ENCODE data around the gene ZMPSTE24.

The ZMPSTE24 gene

GRCh38 chr1:40338745-40339419 is 80.8 kb downstream of the ZMPSTE24 start:
- no CpG with 5 or more reads among the region's 21 CpGs for WGBS, 2 donors (ENCODE audit: extremely low coverage in 2 of 2, insufficient read length in 2 of 2, insufficient replicate concordance in 1 of 2)
- Histone ChIP-seq H3K79me1 (ENCODE audit: low read depth, low read length) (no peaks in the 10 kb centered on the region), H2BK5ac (ENCODE audit: low read length) (no peak overlapping the region), H4K8ac (ENCODE audit: low read depth, low read length) (no peak overlapping the region), H3K4me2 (ENCODE audit: insufficient read depth, low read length, poor library complexity, severe bottlenecking) (no peak overlapping the region), H2AK5ac (ENCODE audit: low read depth, low read length) (no peak overlapping the region), H3K27me3 (ENCODE audit: control insufficient read depth in 3 of 3, insufficient read depth in 3 of 3, low read depth in 1 of 3, low read length in 3 of 3) (no peaks in the 10 kb centered on the region), H2BK12ac (ENCODE audit: low read length) (no peak overlapping the region), H3K14ac (ENCODE audit: low read length) (no peak overlapping the region), H2BK120ac (ENCODE audit: low read depth, low read length) (no peak overlapping the region), H2BK15ac (ENCODE audit: low read length) (no peak overlapping the region), H3K4me1 (ENCODE audit: control insufficient read depth in 2 of 2, insufficient read depth in 1 of 2, low read depth in 1 of 2, low read length in 2 of 2) (no peaks in the 10 kb centered on the region), H3K4me3 (ENCODE audit: low read length in 2 of 2) (no peak overlapping the region), H3K36me3 (replicated peaks in 1 of 2; ENCODE audit: control insufficient read depth in 2 of 2, insufficient read depth in 2 of 2, low read length in 2 of 2) (no peaks in the 10 kb centered on the region), H3K9ac (ENCODE audit: low read depth, low read length, poor library complexity) (no peak overlapping the region), H4K91ac (ENCODE audit: low read depth, low read length, poor library complexity) (no peak overlapping the region), H3K27ac (replicated peaks; ENCODE audit: low read length) (no peak overlapping the region), H3K9me3 (replicated peaks in 1 of 2; ENCODE audit: control insufficient read depth in 2 of 2, insufficient read depth in 1 of 2, low read depth in 1 of 2, low read length in 2 of 2) (no peaks in the 10 kb centered on the region), H2AFZ (ENCODE audit: low read length) (no peak overlapping the region), H3K18ac (ENCODE audit: low read length) (no peak overlapping the region), H3K4ac (ENCODE audit: low read length) (no peak overlapping the region), H3K23ac (ENCODE audit: low read depth, low read length, poor library complexity) (no peak overlapping the region)
- DNase-seq (ENCODE audit: low spot score), result peak; percentile 82

DNA sequence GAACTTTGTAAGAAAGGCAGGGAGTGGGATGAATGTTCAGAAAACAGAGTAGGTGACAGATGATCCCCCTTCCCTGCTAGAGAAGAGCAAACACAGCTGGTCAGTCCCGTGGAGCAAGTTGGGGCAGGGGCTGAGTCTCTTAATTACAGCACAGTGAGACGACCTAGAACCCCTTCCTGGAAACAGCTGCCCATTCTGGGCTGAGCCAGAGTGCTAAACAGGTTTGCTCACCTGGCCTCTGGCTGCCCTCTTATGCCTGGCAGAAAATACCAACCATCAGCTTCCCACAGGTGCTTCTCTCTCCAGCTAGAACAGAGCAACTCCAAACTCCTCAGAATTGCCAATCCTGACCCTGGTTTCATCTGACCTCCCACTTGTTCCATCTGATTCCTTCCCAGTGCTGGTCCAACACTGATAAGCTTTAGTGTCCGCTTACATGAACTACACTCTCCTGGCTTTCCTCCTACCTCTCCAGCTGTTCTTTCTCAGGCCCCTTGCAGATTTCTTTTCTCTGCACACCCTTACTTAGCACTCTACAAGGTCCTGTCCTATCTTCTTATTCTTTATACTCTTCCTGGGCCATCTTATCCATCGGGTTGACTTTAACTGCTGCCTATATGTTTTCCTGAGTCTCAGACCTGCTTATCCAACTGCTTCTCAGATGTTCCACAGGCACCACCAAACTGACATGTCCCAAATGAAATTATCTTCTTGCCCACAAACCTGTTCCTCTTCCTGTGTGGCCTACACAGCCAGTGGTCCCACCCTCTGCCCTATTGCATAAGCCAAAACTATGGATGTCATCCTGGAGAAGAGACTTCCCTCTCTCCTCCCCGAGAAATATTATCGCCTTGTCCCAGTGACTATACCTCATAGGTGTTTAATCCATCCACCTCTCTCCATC is 81.6 kb downstream of the ZMPSTE24 start:
- Histone ChIP-seq H3K27ac (replicated peaks; ENCODE audit: low read length) (no peak overlapping the region), H3K4me1 (ENCODE audit: control insufficient read depth in 2 of 2, insufficient read depth in 1 of 2, low read depth in 1 of 2, low read length in 2 of 2) (no peaks in the 10 kb centered on the region), H3K27me3 (ENCODE audit: control insufficient read depth in 3 of 3, insufficient read depth in 3 of 3, low read depth in 1 of 3, low read length in 3 of 3) (no peaks in the 10 kb centered on the region), H3K9ac (ENCODE audit: low read depth, low read length, poor library complexity) (no peak overlapping the region), H3K18ac (ENCODE audit: low read length) (no peak overlapping the region), H3K14ac (ENCODE audit: low read length) (no peak overlapping the region), H3K79me1 (ENCODE audit: low read depth, low read length) (no peaks in the 10 kb centered on the region), H3K4ac (ENCODE audit: low read length) (no peak overlapping the region), H2BK15ac (ENCODE audit: low read length) (no peak overlapping the region), H2AK5ac (ENCODE audit: low read depth, low read length) (no peak overlapping the region), H2BK5ac (ENCODE audit: low read length) (no peak overlapping the region), H3K36me3 (replicated peaks in 1 of 2; ENCODE audit: control insufficient read depth in 2 of 2, insufficient read depth in 2 of 2, low read length in 2 of 2) (no peaks in the 10 kb centered on the region), H4K91ac (ENCODE audit: low read depth, low read length, poor library complexity) (no peak overlapping the region), H4K8ac (ENCODE audit: low read depth, low read length) (no peak overlapping the region), H3K23ac (ENCODE audit: low read depth, low read length, poor library complexity) (no peak overlapping the region), H2AFZ (ENCODE audit: low read length) (peak overlapping the region; percentile 36), H3K4me3 (ENCODE audit: low read length in 2 of 2) (peak overlapping the region in 1 of 2 donors; percentile 25), H3K9me3 (replicated peaks in 1 of 2; ENCODE audit: control insufficient read depth in 2 of 2, insufficient read depth in 1 of 2, low read depth in 1 of 2, low read length in 2 of 2) (no peaks in the 10 kb centered on the region), H3K4me2 (ENCODE audit: insufficient read depth, low read length, poor library complexity, severe bottlenecking) (no peak overlapping the region), H2BK12ac (ENCODE audit: low read length) (no peak overlapping the region), H2BK120ac (ENCODE audit: low read depth, low read length) (no peak overlapping the region)
- no peak for DNase-seq (ENCODE audit: low spot score)
- WGBS, 2 donors (ENCODE audit: extremely low coverage in 2 of 2, insufficient read length in 2 of 2, insufficient replicate concordance in 1 of 2), result no CpG with 5 or more reads among the region's 6 CpGs

DNA sequence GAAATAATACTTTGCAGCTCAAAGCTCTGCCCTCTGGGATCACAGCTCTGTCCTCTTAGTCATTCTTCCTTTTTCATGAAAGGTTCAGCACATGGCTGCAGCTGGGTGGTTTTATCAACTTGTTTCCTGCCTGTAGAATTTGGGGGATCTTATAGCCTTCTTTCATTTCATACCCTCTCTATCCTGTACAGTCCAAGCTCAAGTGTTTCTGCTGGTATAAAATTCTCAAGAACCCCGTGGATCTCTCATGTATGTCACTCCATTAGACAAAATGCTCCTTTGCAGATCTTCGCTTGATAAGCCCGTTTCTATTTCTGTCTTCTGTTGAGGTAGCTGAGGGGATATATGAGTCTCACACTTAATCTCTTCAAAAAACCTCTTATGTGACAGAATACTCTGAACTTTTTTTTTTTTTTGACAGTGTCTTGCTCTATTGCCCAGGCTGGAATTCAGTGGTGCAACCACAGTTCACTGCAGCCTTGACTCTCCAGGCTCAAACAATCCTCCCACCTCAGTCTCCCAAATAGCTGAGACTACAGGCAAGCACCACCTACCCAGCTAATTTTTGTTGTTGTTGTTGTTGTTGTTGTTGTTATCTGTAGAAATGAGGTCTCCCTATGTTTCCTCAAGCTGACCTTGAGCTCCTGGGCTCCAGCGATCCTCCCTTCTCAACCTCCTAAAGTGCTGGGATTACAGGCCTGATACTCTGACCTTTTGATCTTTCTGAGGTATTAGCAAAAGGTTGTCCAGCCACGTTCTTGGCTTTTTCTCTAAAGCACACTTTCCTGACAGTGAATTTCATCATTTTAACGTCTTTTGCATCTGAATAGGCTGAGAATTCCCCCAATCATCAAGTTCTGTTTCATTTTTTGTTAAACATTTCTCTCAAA is 83.7 kb downstream of the ZMPSTE24 start:
- Histone ChIP-seq H2BK12ac (ENCODE audit: low read length) (no peak overlapping the region), H4K91ac (ENCODE audit: low read depth, low read length, poor library complexity) (no peak overlapping the region), H2BK15ac (ENCODE audit: low read length) (no peak overlapping the region), H3K14ac (ENCODE audit: low read length) (no peak overlapping the region), H2AFZ (ENCODE audit: low read length) (no peak overlapping the region), H2BK120ac (ENCODE audit: low read depth, low read length) (no peak overlapping the region), H3K79me1 (ENCODE audit: low read depth, low read length) (no peaks in the 10 kb centered on the region), H3K36me3 (replicated peaks in 1 of 2; ENCODE audit: control insufficient read depth in 2 of 2, insufficient read depth in 2 of 2, low read length in 2 of 2) (no peaks in the 10 kb centered on the region), H4K8ac (ENCODE audit: low read depth, low read length) (no peak overlapping the region), H3K23ac (ENCODE audit: low read depth, low read length, poor library complexity) (no peak overlapping the region), H3K18ac (ENCODE audit: low read length) (no peak overlapping the region), H3K4me3 (ENCODE audit: low read length in 2 of 2) (no peak overlapping the region), H2BK5ac (ENCODE audit: low read length) (no peak overlapping the region), H2AK5ac (ENCODE audit: low read depth, low read length) (no peak overlapping the region), H3K4me1 (ENCODE audit: control insufficient read depth in 2 of 2, insufficient read depth in 1 of 2, low read depth in 1 of 2, low read length in 2 of 2) (no peaks in the 10 kb centered on the region), H3K9ac (ENCODE audit: low read depth, low read length, poor library complexity) (no peak overlapping the region), H3K27me3 (ENCODE audit: control insufficient read depth in 3 of 3, insufficient read depth in 3 of 3, low read depth in 1 of 3, low read length in 3 of 3) (no peaks in the 10 kb centered on the region), H3K27ac (replicated peaks; ENCODE audit: low read length) (no peak overlapping the region), H3K4me2 (ENCODE audit: insufficient read depth, low read length, poor library complexity, severe bottlenecking) (no peak overlapping the region), H3K9me3 (replicated peaks in 1 of 2; ENCODE audit: control insufficient read depth in 2 of 2, insufficient read depth in 1 of 2, low read depth in 1 of 2, low read length in 2 of 2) (no peaks in the 10 kb centered on the region), H3K4ac (ENCODE audit: low read length) (no peak overlapping the region)
- DNase-seq (ENCODE audit: low spot score), result no peak
- no CpG with 5 or more reads among the region's 6 CpGs for WGBS, 2 donors (ENCODE audit: extremely low coverage in 2 of 2, insufficient read length in 2 of 2, insufficient replicate concordance in 1 of 2)

Measured in neuronal stem cell (in vitro differentiated cells).